GM19372 (cell line): ENCODE measurements around the gene CELA2B.

Experiments
- ATAC-seq: cut with Tn5 transposase; IDR thresholded peaks from one replicate; pipeline ENCODE4 v1.9.1; 2021; ENCODE audit warnings: mild to moderate bottlenecking, low read depth, moderate library complexity; ENCODE audit not compliant: unreplicated experiment

The CELA2B gene

GRCh38 chr1:15523104-15524020 is 47.5 kb downstream of the CELA2B start:
- ATAC-seq: no peak

GRCh38 chr1:15524021-15524282 is 48.0 kb downstream of the CELA2B start, which contains the start of gene CASP9:
Gene CASP9, minus strand, starts transcription at chr1:15524215. Its CDS starts 15 bp downstream, at chr1:15524200.
- no peak for ATAC-seq

GRCh38 chr1:15524283-15525049 is 48.6 kb downstream of the CELA2B start:
- ATAC-seq: peak; percentile 43

- ATAC-seq: peak; percentile 41
Observed at GRCh38 chr1:15525050-15526020, 49.4 kb downstream of the CELA2B start.

GRCh38 chr1:15526021-15526489 is 50.2 kb downstream of the CELA2B start:
- ATAC-seq: no peak

GRCh38 chr1:15526490-15527339 is 50.8 kb downstream of the CELA2B start, which contains the start of gene DNAJC16:
Gene DNAJC16, plus strand, starts transcription at chr1:15526848. Its CDS starts 2,258 bp downstream, at chr1:15529106.
- peak; percentile 49 for ATAC-seq

- ATAC-seq: no peak
Observed at GRCh38 chr1:15531003-15531402, 55.1 kb downstream of the CELA2B start.

- no peak for ATAC-seq
Observed at GRCh38 chr1:15531682-15532081, 55.8 kb downstream of the CELA2B start.

GRCh38 chr1:15538771-15539170 is 62.9 kb downstream of the CELA2B start:
- no peak for ATAC-seq

GRCh38 chr1:15540186-15540585 is 64.3 kb downstream of the CELA2B start:
- ATAC-seq: no peak
